WTC11 (cell line): Measurements from ENCODE around the gene COL27A1. TPM values are rescaled to one million over a fixed set of nuclear protein-coding genes. Genes with fewer than 3 reads are reported as not detected.
A peak's percentile ranks its signal among the peaks of the same experiment; 100 is the strongest.

Experiments
- ATAC-seq: fragments of 200-7000 bp; cut with Tn5 transposase; 2 replicates; pipeline ENCODE4 v1.10.0; 2021; ENCODE audit warnings: mild to moderate bottlenecking, moderate library complexity
- CTCF ChIA-PET: fragments of 300-600 bp; sonication (Branson Sonifier 250); formaldehyde crosslinking; loops from one replicate; lab custom pipeline; 2021; ENCODE audit warnings: antibody characterized with exemption; lab: Charles Lee
- POLR2A ChIA-PET: fragments of 350-600 bp; sonication (Branson Sonifier 250); formaldehyde crosslinking; loops from one replicate; lab custom pipeline; 2021; ENCODE audit warnings: antibody characterized with exemption; lab: Charles Lee
- DNase-seq: peaks from one replicate; pipeline ENCODE4 v3.0.0; 2021; ENCODE audit warnings: low spot score
- H3K27ac Mint-ChIP-seq: 2 replicates; pipeline ENCODE4 v1.8.0; 2021; ENCODE audit warnings: mixed read lengths
- H3K27me3 Mint-ChIP-seq: 2 replicates; pipeline ENCODE4 v1.8.0; 2021; ENCODE audit warnings: low read depth, mild to moderate bottlenecking, moderate library complexity, mixed read lengths
- H3K36me3 Mint-ChIP-seq: 2 replicates; pipeline ENCODE4 v1.8.0; 2021; ENCODE audit warnings: mixed read lengths
- H3K4me1 Mint-ChIP-seq: 2 replicates; pipeline ENCODE4 v1.8.0; 2022; ENCODE audit warnings: mixed read lengths
- H3K4me3 Mint-ChIP-seq: 2 replicates; pipeline ENCODE4 v1.8.0; 2021; ENCODE audit warnings: mild to moderate bottlenecking, moderate library complexity, mixed read lengths
- H3K9me3 Mint-ChIP-seq: 2 replicates; pipeline ENCODE4 v1.8.0; 2021; ENCODE audit warnings: mixed read lengths
- FOXK1 ChIP-seq: sonication (generic); formaldehyde crosslinking; IDR thresholded peaks from 2 replicates; pipeline ENCODE4 v1.8.0; 2022; ENCODE audit warnings: mild to moderate bottlenecking, moderate library complexity, missing genetic modification reagents
- GABPB1 ChIP-seq: sonication (generic); formaldehyde crosslinking; IDR thresholded peaks from 2 replicates; pipeline ENCODE4 v1.8.1; 2023; ENCODE audit warnings: mild to moderate bottlenecking, missing genetic modification reagents
- MYBL2 ChIP-seq: sonication (generic); formaldehyde crosslinking; IDR thresholded peaks from 2 replicates; pipeline ENCODE4 v1.8.1; 2023; ENCODE audit warnings: mild to moderate bottlenecking, moderate library complexity, missing genetic modification reagents
- NFE2L1 ChIP-seq: sonication (generic); formaldehyde crosslinking; IDR thresholded peaks from 2 replicates; pipeline ENCODE4 v1.8.1; 2023; ENCODE audit warnings: missing genetic modification reagents
- NR1H2 ChIP-seq: sonication (generic); formaldehyde crosslinking; IDR thresholded peaks from 2 replicates; pipeline ENCODE4 v1.9.0; 2021; ENCODE audit warnings: mild to moderate bottlenecking, moderate library complexity, missing genetic modification reagents
- NR3C1 ChIP-seq: sonication (generic); formaldehyde crosslinking; conservative IDR thresholded peaks from 2 replicates; pipeline ENCODE4 v1.8.1; 2023; ENCODE audit warnings: low read depth, mild to moderate bottlenecking, missing genetic modification reagents
- PREB ChIP-seq: sonication (generic); formaldehyde crosslinking; IDR thresholded peaks from 2 replicates; pipeline ENCODE4 v1.8.1; 2022; ENCODE audit warnings: mild to moderate bottlenecking, missing genetic modification reagents, moderate library complexity, borderline replicate concordance
- RELA ChIP-seq: sonication (generic); formaldehyde crosslinking; IDR thresholded peaks from 2 replicates; pipeline ENCODE4 v1.8.1; 2022; ENCODE audit warnings: missing genetic modification reagents, mild to moderate bottlenecking, borderline replicate concordance
- TEAD1 ChIP-seq: sonication (generic); formaldehyde crosslinking; IDR thresholded peaks from 2 replicates; pipeline ENCODE4 v1.8.0; 2022; ENCODE audit warnings: mild to moderate bottlenecking, missing genetic modification reagents
- ZNF121 ChIP-seq: sonication (generic); formaldehyde crosslinking; IDR thresholded peaks from 2 replicates; pipeline ENCODE4 v1.8.0; 2023; ENCODE audit warnings: missing genetic modification reagents
- ZNF138 ChIP-seq: sonication (generic); formaldehyde crosslinking; conservative IDR thresholded peaks from 2 replicates; pipeline ENCODE4 v1.8.1; 2022; ENCODE audit warnings: mild to moderate bottlenecking, moderate library complexity, missing genetic modification reagents
- ZNF263 ChIP-seq: sonication (generic); formaldehyde crosslinking; IDR thresholded peaks from 2 replicates; pipeline ENCODE4 v1.8.1; 2022; ENCODE audit warnings: low read depth, mild to moderate bottlenecking, moderate library complexity, missing genetic modification reagents
- ZNF423 ChIP-seq: fragments of 250-450 bp; sonication (Bioruptor Pico); IDR thresholded peaks from 2 replicates; pipeline ENCODE4 v2.1.2; 2022; ENCODE audit warnings: mild to moderate bottlenecking, moderate library complexity
- ZNF512 ChIP-seq: sonication (generic); formaldehyde crosslinking; IDR thresholded peaks from 2 replicates; pipeline ENCODE4 v1.8.1; 2022; ENCODE audit warnings: missing genetic modification reagents, borderline replicate concordance
- total RNA-seq: library from RNA; stranded (reverse); gene quantifications from 3 replicates; pipeline ENCODE4 v1.2.3, GENCODE V29; 2021
- TF ChIP-seq, protein P1 (sequence below): sonication (generic); formaldehyde crosslinking; IDR thresholded peaks from 2 replicates; pipeline ENCODE4 v1.8.1; 2023; ENCODE audit warnings: mild to moderate bottlenecking, missing genetic modification reagents
- TF ChIP-seq, protein P2 (sequence below): fragments of 200-600 bp; IDR thresholded peaks from 2 replicates; pipeline ENCODE4 v1.8.0; 2022; ENCODE audit warnings: antibody characterized with exemption
- TF ChIP-seq, protein P3 (sequence below): sonication (generic); formaldehyde crosslinking; IDR thresholded peaks from 2 replicates; pipeline ENCODE4 v1.8.1; 2023; ENCODE audit warnings: mild to moderate bottlenecking, missing genetic modification reagents
- TF ChIP-seq, protein P4 (sequence below): sonication (generic); formaldehyde crosslinking; conservative IDR thresholded peaks from 2 replicates; pipeline ENCODE4 v1.8.1; 2023; ENCODE audit warnings: mild to moderate bottlenecking, low read depth, missing genetic modification reagents, moderate library complexity

COL27A1 gene
- total RNA-seq, 1 experiment from 2014 or later = 47.5 TPM

GRCh38 chr9:114170771-114171461 is 15.6 kb downstream of the COL27A1 start:
- DNase-seq = no peak
- POLR2A ChIA-PET = interaction anchor here (0.5 kb wide), 1 partner anchor 30 kb away, joined by 3 read pairs; no protein-coding TSS in a partner anchor
- H3K4me1 Mint-ChIP-seq = no peaks in the 10 kb centered on the region
- CTCF ChIA-PET = interaction anchor here (1.0 to 1.7 kb wide), 4 partner anchors 16 to 120 kb away, joined by 3 to 5 read pairs (median 4); partner anchors contain the start of gene COL27A1
- H3K27me3 Mint-ChIP-seq = no peaks in the 10 kb centered on the region
- no peak overlapping the region for H3K27ac Mint-ChIP-seq
- H3K4me3 Mint-ChIP-seq = no peak overlapping the region
- no peak for TF ChIP-seq ZNF121 (CRISPR knock-in tag)
- TF ChIP-seq NFE2L1 (CRISPR knock-in tag) = no peak
- no peak for TF ChIP-seq RELA (CRISPR knock-in tag)
- TF ChIP-seq, all 79 proteins: peak for 0
- no peak for ATAC-seq
- Mint-ChIP-seq H3K36me3 (peaks cover 5% of the 10 kb centered on the region), H3K9me3 (no peaks in the 10 kb centered on the region)

DNA sequence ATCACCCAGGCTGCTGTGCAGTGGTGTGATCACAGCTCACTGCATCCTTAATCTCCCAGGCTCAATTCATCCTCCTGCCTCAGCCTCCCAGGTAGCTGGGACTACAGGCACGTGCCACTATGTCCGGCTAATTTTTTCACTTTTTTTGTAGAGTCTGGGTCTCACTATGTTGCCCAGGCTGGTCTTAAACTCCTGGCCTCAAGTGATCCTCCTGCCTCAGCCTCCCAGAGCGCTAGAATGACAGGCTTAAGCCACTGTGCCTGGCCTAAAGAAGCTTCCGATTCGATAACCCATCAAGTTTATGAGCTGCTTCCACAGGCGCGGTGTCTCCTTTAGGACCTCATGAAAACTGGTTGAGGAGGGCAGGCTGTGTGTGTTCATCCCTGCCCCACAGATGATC is 16.2 kb downstream of the COL27A1 start:
- no peak for TF ChIP-seq MYBL2 (CRISPR knock-in tag)
- TF ChIP-seq ZNF121 (CRISPR knock-in tag) = 0 out of 2 replicates have a peak, but pooled peaks have one; percentile 29
- no peak for TF ChIP-seq ZNF138 (CRISPR knock-in tag)
- DNase-seq = no peak
- no peak overlapping the region for H3K27ac Mint-ChIP-seq
- no peaks in the 10 kb centered on the region for H3K9me3 Mint-ChIP-seq
- H3K27me3 Mint-ChIP-seq = no peaks in the 10 kb centered on the region
- POLR2A ChIA-PET = interaction anchor here (0.5 kb wide), 1 partner anchor 30 kb away, joined by 3 read pairs; no protein-coding TSS in a partner anchor
- CTCF ChIA-PET = interaction anchor here (1.0 to 1.7 kb wide), 5 partner anchors 16 to 119 kb away, joined by 3 to 4 read pairs (median 3); partner anchors contain the start of gene COL27A1
- no peak for ATAC-seq
- no peaks in the 10 kb centered on the region for H3K4me1 Mint-ChIP-seq
- H3K4me3 Mint-ChIP-seq = no peak overlapping the region
- H3K36me3 Mint-ChIP-seq = peaks cover 5% of the 10 kb centered on the region

- Mint-ChIP-seq H3K36me3 (peaks cover 4% of the 10 kb centered on the region), H3K9me3 (no peaks in the 10 kb centered on the region), H3K27ac (peak overlapping the region; percentile 71; the same call in 1 of the 2 replicates), H3K27me3 (no peaks in the 10 kb centered on the region), H3K4me3 (no peak overlapping the region), H3K4me1 (no peaks in the 10 kb centered on the region)
- CTCF ChIA-PET = no interaction called here
- POLR2A ChIA-PET = no interaction called here
- no peak for ATAC-seq
- no peak for DNase-seq
- TF ChIP-seq, protein P1, sequence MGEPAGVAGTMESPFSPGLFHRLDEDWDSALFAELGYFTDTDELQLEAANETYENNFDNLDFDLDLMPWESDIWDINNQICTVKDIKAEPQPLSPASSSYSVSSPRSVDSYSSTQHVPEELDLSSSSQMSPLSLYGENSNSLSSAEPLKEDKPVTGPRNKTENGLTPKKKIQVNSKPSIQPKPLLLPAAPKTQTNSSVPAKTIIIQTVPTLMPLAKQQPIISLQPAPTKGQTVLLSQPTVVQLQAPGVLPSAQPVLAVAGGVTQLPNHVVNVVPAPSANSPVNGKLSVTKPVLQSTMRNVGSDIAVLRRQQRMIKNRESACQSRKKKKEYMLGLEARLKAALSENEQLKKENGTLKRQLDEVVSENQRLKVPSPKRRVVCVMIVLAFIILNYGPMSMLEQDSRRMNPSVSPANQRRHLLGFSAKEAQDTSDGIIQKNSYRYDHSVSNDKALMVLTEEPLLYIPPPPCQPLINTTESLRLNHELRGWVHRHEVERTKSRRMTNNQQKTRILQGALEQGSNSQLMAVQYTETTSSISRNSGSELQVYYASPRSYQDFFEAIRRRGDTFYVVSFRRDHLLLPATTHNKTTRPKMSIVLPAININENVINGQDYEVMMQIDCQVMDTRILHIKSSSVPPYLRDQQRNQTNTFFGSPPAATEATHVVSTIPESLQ (CRISPR knock-in tag) = no peak
- TF ChIP-seq NR3C1 = no peak
- TF ChIP-seq, protein P2, sequence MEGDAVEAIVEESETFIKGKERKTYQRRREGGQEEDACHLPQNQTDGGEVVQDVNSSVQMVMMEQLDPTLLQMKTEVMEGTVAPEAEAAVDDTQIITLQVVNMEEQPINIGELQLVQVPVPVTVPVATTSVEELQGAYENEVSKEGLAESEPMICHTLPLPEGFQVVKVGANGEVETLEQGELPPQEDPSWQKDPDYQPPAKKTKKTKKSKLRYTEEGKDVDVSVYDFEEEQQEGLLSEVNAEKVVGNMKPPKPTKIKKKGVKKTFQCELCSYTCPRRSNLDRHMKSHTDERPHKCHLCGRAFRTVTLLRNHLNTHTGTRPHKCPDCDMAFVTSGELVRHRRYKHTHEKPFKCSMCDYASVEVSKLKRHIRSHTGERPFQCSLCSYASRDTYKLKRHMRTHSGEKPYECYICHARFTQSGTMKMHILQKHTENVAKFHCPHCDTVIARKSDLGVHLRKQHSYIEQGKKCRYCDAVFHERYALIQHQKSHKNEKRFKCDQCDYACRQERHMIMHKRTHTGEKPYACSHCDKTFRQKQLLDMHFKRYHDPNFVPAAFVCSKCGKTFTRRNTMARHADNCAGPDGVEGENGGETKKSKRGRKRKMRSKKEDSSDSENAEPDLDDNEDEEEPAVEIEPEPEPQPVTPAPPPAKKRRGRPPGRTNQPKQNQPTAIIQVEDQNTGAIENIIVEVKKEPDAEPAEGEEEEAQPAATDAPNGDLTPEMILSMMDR = no peak
- TF ChIP-seq, protein P3, sequence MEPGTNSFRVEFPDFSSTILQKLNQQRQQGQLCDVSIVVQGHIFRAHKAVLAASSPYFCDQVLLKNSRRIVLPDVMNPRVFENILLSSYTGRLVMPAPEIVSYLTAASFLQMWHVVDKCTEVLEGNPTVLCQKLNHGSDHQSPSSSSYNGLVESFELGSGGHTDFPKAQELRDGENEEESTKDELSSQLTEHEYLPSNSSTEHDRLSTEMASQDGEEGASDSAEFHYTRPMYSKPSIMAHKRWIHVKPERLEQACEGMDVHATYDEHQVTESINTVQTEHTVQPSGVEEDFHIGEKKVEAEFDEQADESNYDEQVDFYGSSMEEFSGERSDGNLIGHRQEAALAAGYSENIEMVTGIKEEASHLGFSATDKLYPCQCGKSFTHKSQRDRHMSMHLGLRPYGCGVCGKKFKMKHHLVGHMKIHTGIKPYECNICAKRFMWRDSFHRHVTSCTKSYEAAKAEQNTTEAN = no peak
- no peak for TF ChIP-seq GABPB1
- TF ChIP-seq ZNF423 (CRISPR knock-in tag) = no peak
- TF ChIP-seq TEAD1 (CRISPR knock-in tag) = no peak
- no peak for TF ChIP-seq FOXK1 (CRISPR knock-in tag)
- no peak for TF ChIP-seq ZNF121 (CRISPR knock-in tag)
- TF ChIP-seq, protein P4, sequence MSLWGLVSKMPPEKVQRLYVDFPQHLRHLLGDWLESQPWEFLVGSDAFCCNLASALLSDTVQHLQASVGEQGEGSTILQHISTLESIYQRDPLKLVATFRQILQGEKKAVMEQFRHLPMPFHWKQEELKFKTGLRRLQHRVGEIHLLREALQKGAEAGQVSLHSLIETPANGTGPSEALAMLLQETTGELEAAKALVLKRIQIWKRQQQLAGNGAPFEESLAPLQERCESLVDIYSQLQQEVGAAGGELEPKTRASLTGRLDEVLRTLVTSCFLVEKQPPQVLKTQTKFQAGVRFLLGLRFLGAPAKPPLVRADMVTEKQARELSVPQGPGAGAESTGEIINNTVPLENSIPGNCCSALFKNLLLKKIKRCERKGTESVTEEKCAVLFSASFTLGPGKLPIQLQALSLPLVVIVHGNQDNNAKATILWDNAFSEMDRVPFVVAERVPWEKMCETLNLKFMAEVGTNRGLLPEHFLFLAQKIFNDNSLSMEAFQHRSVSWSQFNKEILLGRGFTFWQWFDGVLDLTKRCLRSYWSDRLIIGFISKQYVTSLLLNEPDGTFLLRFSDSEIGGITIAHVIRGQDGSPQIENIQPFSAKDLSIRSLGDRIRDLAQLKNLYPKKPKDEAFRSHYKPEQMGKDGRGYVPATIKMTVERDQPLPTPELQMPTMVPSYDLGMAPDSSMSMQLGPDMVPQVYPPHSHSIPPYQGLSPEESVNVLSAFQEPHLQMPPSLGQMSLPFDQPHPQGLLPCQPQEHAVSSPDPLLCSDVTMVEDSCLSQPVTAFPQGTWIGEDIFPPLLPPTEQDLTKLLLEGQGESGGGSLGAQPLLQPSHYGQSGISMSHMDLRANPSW (CRISPR knock-in tag) = no peak
- TF ChIP-seq PREB (CRISPR knock-in tag) = no peak
- TF ChIP-seq ZNF512 (CRISPR knock-in tag) = no peak
- no peak for TF ChIP-seq ZNF263 (CRISPR knock-in tag)
- TF ChIP-seq NR1H2 = no peak
These were observed 17.9 kb downstream of the COL27A1 start for GRCh38 chr9:114172981-114173833.
